ENCODE measurements around the gene KRTAP5-4.

DNA sequence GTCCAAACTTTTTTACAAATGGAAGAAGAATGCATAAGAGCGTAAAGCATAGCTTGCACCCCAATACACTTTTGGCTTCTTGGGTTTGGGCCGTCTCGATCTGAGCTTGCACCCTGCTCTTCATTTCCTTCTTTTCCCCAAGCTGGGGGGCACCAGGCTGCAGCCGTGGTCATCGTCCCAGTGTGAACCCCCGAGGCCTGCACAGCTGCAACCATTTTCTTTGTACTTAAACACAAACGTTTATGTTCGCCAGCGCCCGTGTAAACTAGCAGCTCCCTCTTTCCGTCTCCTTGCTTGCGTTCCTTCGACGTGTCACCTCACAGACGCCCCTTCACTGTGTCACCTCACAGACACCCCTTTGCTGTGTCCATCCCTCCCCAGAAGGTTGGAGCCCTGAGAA lies 17.7 kb upstream of the KRTAP5-4 start:
- TF ChIP-seq, protein P1, sequence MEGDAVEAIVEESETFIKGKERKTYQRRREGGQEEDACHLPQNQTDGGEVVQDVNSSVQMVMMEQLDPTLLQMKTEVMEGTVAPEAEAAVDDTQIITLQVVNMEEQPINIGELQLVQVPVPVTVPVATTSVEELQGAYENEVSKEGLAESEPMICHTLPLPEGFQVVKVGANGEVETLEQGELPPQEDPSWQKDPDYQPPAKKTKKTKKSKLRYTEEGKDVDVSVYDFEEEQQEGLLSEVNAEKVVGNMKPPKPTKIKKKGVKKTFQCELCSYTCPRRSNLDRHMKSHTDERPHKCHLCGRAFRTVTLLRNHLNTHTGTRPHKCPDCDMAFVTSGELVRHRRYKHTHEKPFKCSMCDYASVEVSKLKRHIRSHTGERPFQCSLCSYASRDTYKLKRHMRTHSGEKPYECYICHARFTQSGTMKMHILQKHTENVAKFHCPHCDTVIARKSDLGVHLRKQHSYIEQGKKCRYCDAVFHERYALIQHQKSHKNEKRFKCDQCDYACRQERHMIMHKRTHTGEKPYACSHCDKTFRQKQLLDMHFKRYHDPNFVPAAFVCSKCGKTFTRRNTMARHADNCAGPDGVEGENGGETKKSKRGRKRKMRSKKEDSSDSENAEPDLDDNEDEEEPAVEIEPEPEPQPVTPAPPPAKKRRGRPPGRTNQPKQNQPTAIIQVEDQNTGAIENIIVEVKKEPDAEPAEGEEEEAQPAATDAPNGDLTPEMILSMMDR (IDR thresholded peaks at IDR 0.05; ENCODE audit: low read depth, low read length, poor library complexity, severe bottlenecking): no peak
- TF ChIP-seq EZH2phosphoT487 (IDR thresholded peaks at IDR 0.05; ENCODE audit: borderline replicate concordance, low read length): no peak

Measured in DOHH2 (cell line).